ENCODE measurements around the gene GABRG2.

GABRG2 gene

GRCh38 chr5:162119801-162120200 lies 52.2 kb downstream of the GABRG2 start:
- no peak for DNase-seq (ENCODE audit: low read depth)
- no peak overlapping the region for H3K4me3 ChIP-seq (ENCODE audit: low read depth, low read length)
- no peak for TF ChIP-seq CTCF (conservative IDR thresholded peaks at IDR 0.05; ENCODE audit: low read depth, low read length)

- no peak overlapping the region for H3K4me3 ChIP-seq (ENCODE audit: low read depth, low read length)
- no peak for DNase-seq (ENCODE audit: low read depth)
- TF ChIP-seq CTCF (conservative IDR thresholded peaks at IDR 0.05; ENCODE audit: low read depth, low read length): no peak
Observed at GRCh38 chr5:162128117-162128516, 60.5 kb downstream of the GABRG2 start.

GRCh38 chr5:162132348-162132747 lies 64.8 kb downstream of the GABRG2 start:
- no peak for DNase-seq (ENCODE audit: low read depth)

GRCh38 chr5:162139190-162139589 lies 71.6 kb downstream of the GABRG2 start:
- DNase-seq (ENCODE audit: low read depth): no peak
- no peak overlapping the region for H3K4me3 ChIP-seq (ENCODE audit: low read depth, low read length)
- TF ChIP-seq CTCF (conservative IDR thresholded peaks at IDR 0.05; ENCODE audit: low read depth, low read length): no peak

More at GRCh38 chr5:162132348-162132747, 64.8 kb downstream of the GABRG2 start:
- no peak overlapping the region for H3K4me3 ChIP-seq (ENCODE audit: low read depth, low read length)
- TF ChIP-seq CTCF (conservative IDR thresholded peaks at IDR 0.05; ENCODE audit: low read depth, low read length): no peak

GRCh38 chr5:162154242-162154641 lies 86.7 kb downstream of the GABRG2 start:
- no peak for DNase-seq (ENCODE audit: low read depth)
- no peak for TF ChIP-seq CTCF (conservative IDR thresholded peaks at IDR 0.05; ENCODE audit: low read depth, low read length)
- H3K4me3 ChIP-seq (ENCODE audit: low read depth, low read length): no peak overlapping the region

- H3K4me3 ChIP-seq (ENCODE audit: low read depth, low read length): no peak overlapping the region
- TF ChIP-seq CTCF (conservative IDR thresholded peaks at IDR 0.05; ENCODE audit: low read depth, low read length): no peak
- no peak for DNase-seq (ENCODE audit: low read depth)
Observed at GRCh38 chr5:162160401-162160800, 92.8 kb downstream of the GABRG2 start.

GRCh38 chr5:162163663-162164062 lies 96.1 kb downstream of the GABRG2 start:
- H3K4me3 ChIP-seq (ENCODE audit: low read depth, low read length): no peak overlapping the region
- no peak for DNase-seq (ENCODE audit: low read depth)
- no peak for TF ChIP-seq CTCF (conservative IDR thresholded peaks at IDR 0.05; ENCODE audit: low read depth, low read length)

Measured in choroid plexus epithelial cell (primary cell).